Activated CD8-positive, alpha-beta memory T cell treated with anti-CD3 and anti-CD28 coated beads, Interleukin-2, amount 50 U/mL, for 1 hour (primary cell): Measurements from ENCODE around the gene CCR7.

Source experiments
- DNase-seq: peaks from one replicate; pipeline ENCODE4 v3.0.0-alpha.2; 2020; ENCODE audit errors: extremely low read depth

CCR7 gene

GRCh38 chr17:40516581-40517285 is 48.5 kb downstream of the CCR7 start:
- DNase-seq = no peak

- no peak for DNase-seq
Observed at GRCh38 chr17:40515491-40516041, 49.7 kb downstream of the CCR7 start.

- DNase-seq = no peak
Observed at GRCh38 chr17:40515011-40515410, 50.3 kb downstream of the CCR7 start.

- no peak for DNase-seq
Observed at GRCh38 chr17:40514013-40514875, 51.0 kb downstream of the CCR7 start.

GRCh38 chr17:40511667-40512220 is 53.5 kb downstream of the CCR7 start:
- DNase-seq = no peak

GRCh38 chr17:40511136-40511535 is 54.1 kb downstream of the CCR7 start:
- no peak for DNase-seq

GRCh38 chr17:40510328-40510648 is 55.0 kb downstream of the CCR7 start:
- no peak for DNase-seq

GRCh38 chr17:40509626-40510327 is 55.5 kb downstream of the CCR7 start:
- no peak for DNase-seq

- no peak for DNase-seq
Observed at GRCh38 chr17:40506786-40507185, 58.5 kb downstream of the CCR7 start.
